ENCODE data around the gene ARG2. TPM values are rescaled to one million over a fixed set of nuclear protein-coding genes. Genes with fewer than 3 reads are reported as not detected.

ARG2 gene
- total and polyA plus RNA-seq, 9 of the 15 experiments (the other 6 are each of a cell fraction or from before 2014, with no cell fraction given) = 6.2 to 75.0 (median 17.8) TPM

- Histone ChIP-seq H3K4me2 (ENCODE audit: insufficient read depth, low read length) (no peak overlapping the region), H3K4me1 (replicated peaks in 1 of 2; ENCODE audit: control insufficient read depth in 2 of 2, insufficient read depth in 2 of 2, low read length in 2 of 2) (peaks cover 0 to 5% of the 10 kb centered on the region in 2 experiments; a peak in 2 of 5 replicates), H3K27ac (ENCODE audit: extremely low read depth, low read depth, low read length) (no peak overlapping the region), H2AFZ (ENCODE audit: low read depth, low read length) (no peak overlapping the region), H3K27me3 (ENCODE audit: control insufficient read depth in 2 of 2, insufficient read depth in 2 of 2, low read length in 2 of 2) (no peaks in the 10 kb centered on the region; a peak in 1 of 5 replicates), H3K9me1 (ENCODE audit: control insufficient read depth, insufficient read depth, low read length) (no peaks in the 10 kb centered on the region), H3K9ac (ENCODE audit: insufficient read depth in 1 of 2, low read depth in 2 of 2, low read length in 2 of 2) (no peak overlapping the region), H3K36me3 (ENCODE audit: control insufficient read depth, insufficient read depth, low read length) (no peaks in the 10 kb centered on the region), H3K4me3 (no peak overlapping the region), H3K79me2 (ENCODE audit: control insufficient read depth, insufficient read depth, low read length) (no peaks in the 10 kb centered on the region), H3K9me3 (replicated peaks; ENCODE audit: control insufficient read depth, insufficient read depth, low read depth, low read length) (no peaks in the 10 kb centered on the region), H4K20me1 (replicated peaks; ENCODE audit: control insufficient read depth, insufficient read depth, low read length) (no peaks in the 10 kb centered on the region; the same call in 1 of the 2 replicates)
- ChIA-PET CTCF (ENCODE audit: low intra/inter-chr PET ratio) (no interaction called here), POLR2A (interaction anchor here (0.6 kb wide), 1 partner anchor 40 kb away, joined by 3 read pairs; no protein-coding TSS in a partner anchor)
- ATAC-seq = no peak
- in situ Hi-C loops (cut with MboI) = loop anchor here (10.0 kb wide), 1 partner anchor 149 kb away; no protein-coding TSS in a partner anchor
- no TSS peak for BruUV-seq (replicated peaks)
- TF ChIP-seq CHCHD3 (CRISPR knock-in tag; IDR thresholded peaks at IDR 0.05) = no peak
- TF ChIP-seq RFX7 (CRISPR knock-in tag; IDR thresholded peaks at IDR 0.05) = no peak
- TF ChIP-seq RFX1 (IDR thresholded peaks at IDR 0.05) = no peak
- DNase-seq (ENCODE audit: extremely low read depth in 1 of 4, low spot score in 3 of 4) = no peak
- WGBS (ENCODE audit: insufficient coverage, low coverage, missing lambda C conversion rate) = 47% methylated on average over 10 of the region's 14 CpGs
- intact Hi-C loops (cut with micrococcal nuclease) = no loop called here
- no peak for FAIRE-seq
Observed at GRCh38 chr14:67574156-67574555, 45.6 kb upstream of the ARG2 start.

GRCh38 chr14:67574806-67575205 is 44.9 kb upstream of the ARG2 start:
- in situ Hi-C loops (cut with MboI) = loop anchor here (10.0 kb wide), 1 partner anchor 150 kb away; no protein-coding TSS in a partner anchor
- ChIA-PET POLR2A (interaction anchor here (0.6 kb wide), 1 partner anchor 41 kb away, joined by 3 read pairs; no protein-coding TSS in a partner anchor), CTCF (ENCODE audit: low intra/inter-chr PET ratio) (no interaction called here)
- Histone ChIP-seq H3K9me1 (ENCODE audit: control insufficient read depth, insufficient read depth, low read length) (no peaks in the 10 kb centered on the region), H3K4me2 (ENCODE audit: insufficient read depth, low read length) (no peak overlapping the region), H3K4me1 (replicated peaks in 1 of 2; ENCODE audit: control insufficient read depth in 2 of 2, insufficient read depth in 2 of 2, low read length in 2 of 2) (peaks cover 0 to 5% of the 10 kb centered on the region in 2 experiments; a peak in 2 of 5 replicates), H2AFZ (ENCODE audit: low read depth, low read length) (no peak overlapping the region), H4K20me1 (replicated peaks; ENCODE audit: control insufficient read depth, insufficient read depth, low read length) (no peaks in the 10 kb centered on the region; the same call in 1 of the 2 replicates), H3K9ac (ENCODE audit: insufficient read depth in 1 of 2, low read depth in 2 of 2, low read length in 2 of 2) (no peak overlapping the region), H3K36me3 (ENCODE audit: control insufficient read depth, insufficient read depth, low read length) (no peaks in the 10 kb centered on the region), H3K4me3 (no peak overlapping the region), H3K79me2 (ENCODE audit: control insufficient read depth, insufficient read depth, low read length) (no peaks in the 10 kb centered on the region), H3K9me3 (replicated peaks; ENCODE audit: control insufficient read depth, insufficient read depth, low read depth, low read length) (no peaks in the 10 kb centered on the region), H3K27ac (ENCODE audit: extremely low read depth, low read depth, low read length) (no peak overlapping the region), H3K27me3 (ENCODE audit: control insufficient read depth in 2 of 2, insufficient read depth in 2 of 2, low read length in 2 of 2) (no peaks in the 10 kb centered on the region; a peak in 1 of 5 replicates)
- no peak for DNase-seq (ENCODE audit: extremely low read depth in 1 of 4, low spot score in 3 of 4)
- no peak for TF ChIP-seq SP2 (IDR thresholded peaks at IDR 0.05; ENCODE audit: extremely low read depth, low read depth, low read length, poor library complexity, severe bottlenecking)
- no peak for TF ChIP-seq SIRT6 (IDR thresholded peaks at IDR 0.05; ENCODE audit: low read depth, low read length)
- no peak for TF ChIP-seq CBX5 (IDR thresholded peaks at IDR 0.05; ENCODE audit: borderline replicate concordance, low read depth)
- no peak for TF ChIP-seq ZSCAN29 (IDR thresholded peaks at IDR 0.05)
- TF ChIP-seq MYC (IDR thresholded peaks at IDR 0.05; ENCODE audit: low read depth, low read length) = no peak
- TF ChIP-seq MYC (CRISPR knock-in tag; IDR thresholded peaks at IDR 0.05; ENCODE audit: borderline replicate concordance, low read depth) = no peak
- TF ChIP-seq SMARCA5 (IDR thresholded peaks at IDR 0.05) = no peak
- TF ChIP-seq JUNB (CRISPR knock-in tag; conservative IDR thresholded peaks at IDR 0.05) = no peak
- no peak for ATAC-seq
- FAIRE-seq = no peak
- no TSS peak for BruUV-seq (replicated peaks)
- 10% methylated on average over 2 of the region's 7 CpGs for WGBS (ENCODE audit: insufficient coverage, low coverage, missing lambda C conversion rate)
- intact Hi-C loops (cut with micrococcal nuclease) = no loop called here
